CD4-positive, alpha-beta T cell treated with Interleukin-6 for 4 hours (primary cell): ENCODE results near the gene ASTN2.
"Not testable (repeated sequence)": the region's sequence is repeated elsewhere in the genome, so short reads cannot be mapped to it uniquely, and the experiment has no call there.

Experiments
- DNase-seq: peaks from one replicate; pipeline ENCODE4 v3.0.0-alpha.2; 2020; ENCODE audit warnings: mixed read lengths

ASTN2 gene

GRCh38 chr9:117098331-117098730, 316.5 kb downstream of the ASTN2 start:
- DNase-seq, result no peak

DNA sequence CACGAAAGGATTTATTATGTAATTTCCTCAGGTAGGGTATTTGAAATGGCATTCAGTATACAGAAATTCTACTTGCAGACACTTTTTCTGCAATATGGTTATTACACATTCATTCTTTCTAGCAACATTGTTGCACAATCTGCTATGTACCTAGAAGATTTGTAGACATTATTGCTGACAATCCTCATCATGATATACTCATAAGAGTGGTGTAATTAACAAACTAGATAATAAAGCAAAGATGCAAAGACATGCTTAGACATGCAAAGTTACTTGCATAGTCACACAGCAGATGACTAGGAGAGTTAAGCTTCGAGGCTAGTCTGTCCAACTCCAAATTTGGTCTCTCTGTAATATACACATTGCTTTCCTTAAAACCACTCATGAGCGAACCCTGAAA, 317.1 kb downstream of the ASTN2 start:
- DNase-seq, result no peak

DNA sequence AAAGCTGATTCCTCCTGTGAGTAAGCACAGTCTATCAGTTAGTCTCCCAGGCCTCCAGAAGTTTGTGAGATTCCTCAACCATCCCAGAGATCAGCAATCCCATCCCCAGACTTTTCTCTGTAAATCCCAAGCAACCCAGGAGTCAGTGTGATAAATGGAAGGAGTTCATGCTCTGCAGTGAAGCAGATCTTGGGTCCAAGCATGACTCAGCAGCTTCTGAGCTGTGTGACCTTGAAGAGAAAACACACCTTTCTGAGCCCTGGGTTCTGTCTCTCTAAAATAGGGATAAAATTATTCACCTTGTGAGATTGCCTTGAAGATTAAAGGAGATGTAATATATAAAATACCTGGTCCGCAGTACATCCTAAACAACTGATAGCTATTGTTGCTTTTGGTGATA, 318.7 kb downstream of the ASTN2 start:
- DNase-seq, result no peak

- DNase-seq, result no peak
Measured at GRCh38 chr9:117095081-117095480, 319.8 kb downstream of the ASTN2 start.

DNA sequence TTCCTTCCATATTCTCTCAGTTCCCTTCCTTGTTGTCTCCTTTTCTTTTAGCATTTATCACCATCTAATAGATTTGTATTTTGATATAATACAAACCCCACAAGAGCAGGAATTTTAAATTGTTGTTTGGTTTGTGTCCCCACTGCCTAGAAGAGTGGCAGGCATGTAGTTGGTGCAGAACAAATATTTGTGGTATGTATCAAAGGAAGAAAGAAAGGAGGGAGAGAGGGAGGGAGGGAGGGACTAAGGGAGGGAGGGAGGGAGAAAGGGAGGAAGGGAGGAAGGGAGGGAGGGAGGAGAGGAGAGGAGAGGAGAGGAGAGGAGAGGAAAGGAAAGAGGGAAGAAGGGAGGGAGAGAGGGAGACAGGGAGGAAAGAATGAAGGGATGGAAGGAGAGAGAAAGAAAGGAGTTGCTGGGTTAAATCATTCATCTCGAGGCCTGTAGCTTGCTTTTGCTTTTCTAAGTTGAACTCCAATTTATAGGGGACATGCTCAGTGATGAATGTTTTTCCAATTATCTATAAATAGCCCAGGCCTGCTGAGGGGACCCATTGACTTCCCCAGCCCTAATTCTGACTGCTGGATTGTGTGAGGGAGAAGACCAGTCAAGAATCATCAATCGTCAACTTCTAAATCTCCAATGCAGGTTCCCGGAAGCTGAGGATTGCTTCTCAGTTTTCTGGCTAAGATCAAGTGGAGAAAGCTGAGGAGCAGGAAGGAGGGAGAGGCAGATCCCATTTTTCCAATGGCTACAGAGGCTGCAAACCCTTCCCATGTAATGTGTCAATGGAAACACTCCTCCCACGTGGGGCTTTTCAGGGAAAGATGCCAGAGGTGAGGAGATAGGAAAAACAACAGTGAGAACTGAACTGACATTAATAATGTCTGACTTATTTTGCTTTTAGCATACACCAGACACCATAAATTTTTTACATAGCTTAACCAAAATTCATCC, 320.7 kb downstream of the ASTN2 start:
- no peak for DNase-seq

DNA sequence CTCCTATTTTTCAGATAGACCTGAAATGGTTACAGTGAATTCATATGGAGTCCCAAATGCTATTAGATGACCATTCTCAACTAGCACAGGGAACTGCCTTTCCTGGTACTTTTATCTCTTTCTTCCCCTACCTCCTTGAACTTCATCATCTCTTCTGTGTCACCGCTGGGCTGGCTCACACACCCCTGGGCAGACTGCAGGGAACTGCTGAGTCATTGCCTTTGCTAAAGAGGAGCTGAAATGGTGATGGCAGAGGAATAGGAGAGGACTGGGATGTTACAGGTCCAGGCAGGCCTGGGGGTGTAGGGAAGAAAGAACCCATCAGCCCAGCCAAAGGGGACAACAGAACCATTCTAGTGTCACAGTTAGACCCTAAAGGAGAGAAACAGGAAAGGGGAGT, 322.3 kb downstream of the ASTN2 start:
- no peak for DNase-seq

DNA sequence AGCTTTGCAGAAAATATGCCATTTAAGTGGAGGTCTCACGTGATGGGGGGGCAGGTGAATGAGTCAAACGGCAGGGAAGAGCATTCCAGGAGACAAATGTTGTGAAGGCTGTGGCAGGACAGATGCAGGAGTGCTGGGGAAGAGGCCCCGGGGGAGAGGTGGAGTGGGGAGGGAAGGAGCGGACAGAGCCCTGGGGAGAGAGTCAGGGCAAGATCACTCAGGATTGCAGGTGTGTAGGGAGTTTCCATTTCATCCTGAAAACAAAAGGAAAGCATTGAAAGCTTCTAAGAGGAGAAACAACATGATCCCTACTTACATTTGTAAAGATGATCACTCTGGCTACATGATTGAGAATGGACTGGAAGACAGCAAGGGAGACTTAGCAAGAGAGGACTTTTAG, 323.3 kb downstream of the ASTN2 start:
- DNase-seq, result no peak

GRCh38 chr9:117088786-117089185, 326.1 kb downstream of the ASTN2 start:
- DNase-seq, result no peak

GRCh38 chr9:117088140-117088539, 326.7 kb downstream of the ASTN2 start:
- no peak for DNase-seq

DNA sequence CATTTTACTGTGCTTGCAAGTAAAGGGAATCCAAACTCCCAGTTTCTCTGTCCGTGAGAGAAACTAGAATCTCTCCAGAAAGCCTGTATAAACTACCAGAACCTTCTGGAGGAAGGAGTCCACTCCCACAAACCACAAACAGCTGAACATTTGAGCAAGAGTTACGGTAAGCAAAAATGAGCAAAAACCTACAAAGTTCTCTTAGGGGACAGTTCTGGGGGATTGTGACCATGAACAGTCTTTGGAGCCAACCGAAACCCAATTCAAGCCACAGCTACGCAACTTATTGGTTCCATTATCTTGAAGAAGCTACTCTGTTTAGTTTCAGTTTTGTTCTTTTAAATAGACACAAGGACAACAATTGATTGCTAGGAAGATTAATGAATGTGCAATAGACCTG, 330.6 kb downstream of the ASTN2 start:
- no peak for DNase-seq

- DNase-seq, result no peak
Measured at GRCh38 chr9:117083559-117083958, 331.3 kb downstream of the ASTN2 start.

DNA sequence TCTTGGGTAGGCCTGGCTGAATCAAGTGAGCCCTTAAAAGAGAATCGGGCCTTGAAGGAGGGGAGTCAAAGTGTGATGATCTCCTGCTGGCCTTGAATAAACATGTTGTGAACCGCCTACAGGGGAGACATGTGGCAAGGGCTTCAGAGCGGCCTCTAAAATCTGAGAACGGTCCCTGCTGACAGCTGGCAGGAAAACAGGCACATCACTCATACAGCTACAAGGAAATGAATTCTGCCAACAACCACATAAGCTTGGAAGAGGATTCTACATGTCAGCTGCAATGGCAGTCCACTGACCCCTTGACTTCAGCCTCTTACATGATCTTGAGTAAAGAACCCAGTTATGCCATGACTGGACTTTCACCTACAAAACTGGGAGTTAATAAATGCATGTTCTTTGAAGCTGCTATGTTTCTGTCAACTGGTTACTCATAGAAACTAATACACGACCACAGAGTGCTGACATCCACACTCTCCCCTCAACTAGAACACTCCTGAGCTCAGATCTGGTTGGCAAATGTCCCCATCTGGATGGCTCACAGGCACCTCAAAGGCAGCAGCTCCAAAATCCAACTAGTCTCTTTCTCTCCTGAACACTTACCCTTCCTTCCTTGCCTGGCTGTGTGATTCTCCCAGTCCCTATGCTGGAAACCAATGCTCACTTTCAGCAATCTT, 333.1 kb downstream of the ASTN2 start:
- DNase-seq, result no peak

DNA sequence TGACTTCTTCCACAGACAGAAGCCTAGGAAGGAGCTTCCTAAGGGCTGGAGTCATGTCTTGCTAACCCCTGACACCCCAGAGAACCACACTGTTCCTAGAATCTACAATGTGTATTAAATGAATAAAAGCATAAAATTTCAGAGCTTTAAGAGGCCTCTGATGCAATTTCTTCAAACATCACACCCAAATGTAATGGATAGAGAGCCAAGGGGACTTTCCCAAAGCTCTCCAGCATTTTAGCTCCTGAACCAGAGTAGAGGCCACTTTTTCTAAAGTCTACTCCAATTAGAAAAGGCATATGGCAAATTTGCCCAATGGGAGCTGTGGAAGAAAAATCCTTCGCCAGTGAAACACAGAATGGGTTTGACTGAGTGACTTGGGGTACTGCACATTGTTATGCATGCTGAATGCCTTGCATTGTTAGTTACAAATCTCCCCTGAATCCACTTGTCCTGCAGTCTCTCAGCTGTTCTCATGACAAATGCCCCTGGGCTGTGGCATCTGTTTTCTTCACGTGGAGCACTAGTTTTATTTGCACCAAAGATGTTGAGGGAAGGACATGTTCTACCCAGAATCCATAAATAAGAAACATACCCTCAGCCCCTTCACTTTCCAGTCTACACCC, 334.0 kb downstream of the ASTN2 start:
- DNase-seq, result no peak

DNA sequence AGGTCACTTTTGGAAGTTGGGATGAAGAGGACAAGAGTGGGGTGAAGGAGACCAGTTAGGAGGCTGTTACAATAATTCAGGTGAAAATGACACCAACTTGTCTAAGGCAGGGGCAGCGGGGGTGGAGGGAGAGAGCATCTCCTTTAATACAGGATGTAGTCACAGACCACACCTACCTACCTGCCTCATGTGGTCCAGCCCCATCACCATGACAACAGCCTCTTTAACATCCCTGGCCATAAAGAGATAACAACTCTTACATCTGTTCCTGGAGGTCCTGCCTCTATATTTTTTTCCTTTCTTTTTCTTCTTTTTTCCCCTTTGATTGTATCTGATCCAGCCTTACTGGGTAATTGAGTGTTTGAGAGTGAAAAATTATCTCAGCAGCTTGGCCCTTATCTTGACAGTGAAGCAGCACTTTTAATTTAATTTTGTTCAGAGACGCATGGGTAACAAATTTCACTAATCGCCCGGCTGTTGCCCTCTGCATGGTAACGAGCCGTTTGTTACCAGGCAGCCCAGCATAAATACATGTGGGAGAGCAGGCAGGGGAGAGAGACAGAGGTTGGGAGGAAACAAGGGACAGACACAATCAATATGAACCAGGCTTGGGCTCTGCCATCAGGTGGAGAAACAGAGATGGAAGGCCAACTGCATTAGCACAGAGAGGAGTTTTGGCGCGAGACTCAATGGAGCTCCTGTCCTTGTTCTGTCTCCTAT, 338.1 kb downstream of the ASTN2 start:
- DNase-seq, result no peak

GRCh38 chr9:117075636-117076035, 339.2 kb downstream of the ASTN2 start:
- DNase-seq, result no peak

DNA sequence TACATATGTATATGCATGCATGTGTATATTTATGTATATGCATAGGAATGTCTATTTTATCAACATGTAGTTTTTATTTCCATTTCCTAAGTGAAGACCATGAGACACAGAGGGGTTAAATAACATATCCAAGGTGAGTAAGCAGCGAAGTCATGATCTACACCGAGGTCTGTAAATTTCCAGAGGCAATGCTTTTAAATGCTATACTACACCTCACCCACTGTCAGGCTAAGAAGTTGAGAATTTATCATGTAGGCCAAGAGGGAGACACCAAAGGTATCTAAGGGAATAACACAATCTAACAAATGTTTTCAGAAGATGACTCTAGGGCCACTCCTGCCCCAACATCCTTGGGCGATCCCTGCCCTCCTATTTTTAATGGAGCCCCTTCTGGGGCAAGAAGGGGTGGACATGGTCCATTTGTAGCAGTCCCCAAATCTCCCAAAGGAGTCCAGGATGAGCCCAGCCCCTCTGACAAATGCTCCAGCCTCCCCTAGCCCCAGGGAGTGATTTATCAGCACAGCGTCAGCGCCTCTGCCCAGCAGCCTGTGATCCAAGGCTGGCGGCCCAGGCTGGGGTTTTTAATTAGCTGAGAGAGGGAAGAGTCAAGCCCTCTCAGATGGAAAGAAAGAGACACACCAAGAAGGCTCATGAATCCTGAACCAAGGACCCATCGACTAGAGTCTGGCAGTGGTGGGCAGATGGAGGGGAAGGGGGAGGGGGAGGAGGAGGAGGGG, 339.9 kb downstream of the ASTN2 start:
- no peak for DNase-seq

GRCh38 chr9:117074342-117074662, 340.6 kb downstream of the ASTN2 start:
- DNase-seq, result no peak

- no peak for DNase-seq
Measured at GRCh38 chr9:117073539-117074341, 341.1 kb downstream of the ASTN2 start.

DNA sequence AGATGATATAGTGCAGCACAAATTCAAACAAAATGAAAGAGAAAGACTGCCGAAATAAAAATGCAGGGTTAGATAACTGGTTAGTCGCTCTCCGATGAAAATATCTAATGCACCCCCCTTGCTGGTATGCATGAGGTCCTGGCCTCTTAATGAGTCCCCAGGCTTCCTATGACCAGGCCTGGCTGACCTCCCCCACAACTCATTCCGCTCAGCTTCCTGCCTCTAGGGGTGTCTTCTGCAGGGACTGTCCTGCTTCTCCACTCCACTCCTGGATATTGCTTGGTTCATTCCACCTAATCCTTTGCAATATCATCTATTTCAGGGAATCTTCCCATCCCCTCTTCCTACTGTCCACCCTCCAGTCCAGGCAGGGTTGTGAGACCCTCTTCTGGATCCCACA, 341.8 kb downstream of the ASTN2 start:
- no peak for DNase-seq

DNA sequence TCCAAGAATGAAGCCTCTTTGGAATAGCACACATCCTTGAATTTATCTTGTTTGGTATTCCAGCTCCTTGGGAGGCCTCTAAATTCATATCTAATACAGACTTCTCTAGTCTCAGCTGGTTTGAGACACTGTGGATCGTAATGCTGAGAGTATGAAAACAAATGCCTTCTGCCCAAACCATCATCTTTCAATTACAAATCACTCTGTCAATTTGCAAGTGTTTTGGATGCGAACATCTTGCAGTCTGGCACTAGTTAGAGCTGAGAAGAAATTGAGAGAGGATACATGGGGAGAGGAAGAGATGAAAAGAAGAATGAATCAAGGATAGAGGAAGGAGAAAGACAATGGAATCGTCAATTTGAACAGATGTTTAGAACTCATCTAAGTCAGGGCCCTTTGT, 342.6 kb downstream of the ASTN2 start:
- no peak for DNase-seq

- not testable (repeated sequence) for DNase-seq
Measured at GRCh38 chr9:117071673-117072207, 343.1 kb downstream of the ASTN2 start.
